ELF-1 (cell line): ENCODE results near the gene CALHM1.
A peak's percentile ranks its signal among the peaks of the same experiment; 100 is the strongest.
"Not testable (repeated sequence)": the region's sequence is repeated elsewhere in the genome, so short reads cannot be mapped to it uniquely, and the experiment has no call there.

Experiments
- DNase-seq: peaks from one replicate; pipeline ENCODE4 v3.0.0-alpha.2; 2016; ENCODE audit warnings: low read depth, low spot score

Gene CALHM1, protein sequence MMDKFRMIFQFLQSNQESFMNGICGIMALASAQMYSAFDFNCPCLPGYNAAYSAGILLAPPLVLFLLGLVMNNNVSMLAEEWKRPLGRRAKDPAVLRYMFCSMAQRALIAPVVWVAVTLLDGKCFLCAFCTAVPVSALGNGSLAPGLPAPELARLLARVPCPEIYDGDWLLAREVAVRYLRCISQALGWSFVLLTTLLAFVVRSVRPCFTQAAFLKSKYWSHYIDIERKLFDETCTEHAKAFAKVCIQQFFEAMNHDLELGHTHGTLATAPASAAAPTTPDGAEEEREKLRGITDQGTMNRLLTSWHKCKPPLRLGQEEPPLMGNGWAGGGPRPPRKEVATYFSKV

DNA sequence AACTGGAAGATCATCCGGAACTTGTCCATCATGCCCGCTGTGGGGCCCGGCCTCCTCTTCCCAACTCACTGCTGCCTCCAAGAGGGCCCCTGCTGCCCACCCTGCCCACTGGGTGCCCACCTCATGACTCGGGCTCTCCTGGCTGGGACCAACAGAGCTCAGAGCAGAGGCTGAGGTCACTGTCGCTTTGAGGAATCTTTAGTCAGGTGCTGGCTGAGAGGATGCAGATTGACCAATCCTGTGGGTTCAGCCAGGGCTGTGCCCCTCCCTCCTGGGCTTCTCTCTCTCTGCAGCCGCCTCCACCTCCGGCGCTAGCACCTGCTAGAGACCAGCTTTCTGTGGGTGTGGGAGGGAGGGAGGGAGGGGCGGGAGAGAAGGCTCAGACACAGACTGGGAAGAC, at the start of gene CALHM1:
Gene CALHM1 (minus strand): TSS at position 181 of the 400 bp plus-strand sequence. CDS start 149 bp downstream, at position 32.
- DNase-seq, result peak; percentile 74

DNA sequence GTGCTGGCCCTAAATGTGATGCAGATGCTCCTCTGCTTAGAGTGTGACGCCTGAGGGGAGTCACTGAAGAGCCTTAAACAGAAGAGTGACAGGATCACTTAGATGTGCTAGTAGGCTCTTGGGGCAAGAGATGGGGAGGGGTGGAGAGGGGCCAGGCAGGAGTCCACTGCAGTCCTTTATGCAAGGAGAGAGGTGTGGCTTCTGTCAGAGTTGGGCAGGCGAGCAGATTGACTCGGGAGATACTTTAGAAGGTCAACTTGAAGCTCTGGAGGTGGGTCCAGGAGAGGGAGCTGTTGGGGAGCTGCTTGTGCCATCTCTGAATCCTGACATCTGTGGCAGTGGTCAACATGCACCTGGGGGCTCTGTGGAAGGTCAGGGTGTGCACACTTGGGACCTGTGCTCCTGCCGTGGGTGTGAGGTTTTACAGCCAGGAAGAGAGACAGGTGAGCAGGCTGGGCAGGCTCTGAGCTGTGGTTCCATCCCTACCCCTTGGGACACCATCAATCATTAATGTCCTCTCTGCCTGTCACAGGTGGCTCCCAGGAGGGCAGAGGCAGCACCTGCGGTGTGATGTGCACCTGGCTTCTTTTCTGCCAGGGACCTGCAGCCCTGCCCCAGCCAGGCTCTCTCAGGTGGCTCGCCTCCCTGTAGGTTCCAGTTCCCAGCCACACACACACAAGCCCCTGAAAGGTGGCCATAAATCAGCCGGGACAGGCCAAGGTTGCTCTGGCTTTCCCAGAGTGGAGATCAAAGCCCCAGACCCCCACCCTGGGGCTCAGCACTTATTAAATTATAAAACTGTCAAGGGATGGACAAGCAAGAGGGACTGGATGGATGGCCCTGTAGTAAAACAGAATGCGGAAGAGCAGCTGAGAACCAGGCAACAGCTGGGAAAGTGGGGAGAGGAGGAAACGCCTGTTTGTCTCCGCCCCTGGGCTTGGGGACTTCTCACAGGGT, 48.8 kb upstream of the CALHM1 start:
- DNase-seq, result peak; percentile 87

DNA sequence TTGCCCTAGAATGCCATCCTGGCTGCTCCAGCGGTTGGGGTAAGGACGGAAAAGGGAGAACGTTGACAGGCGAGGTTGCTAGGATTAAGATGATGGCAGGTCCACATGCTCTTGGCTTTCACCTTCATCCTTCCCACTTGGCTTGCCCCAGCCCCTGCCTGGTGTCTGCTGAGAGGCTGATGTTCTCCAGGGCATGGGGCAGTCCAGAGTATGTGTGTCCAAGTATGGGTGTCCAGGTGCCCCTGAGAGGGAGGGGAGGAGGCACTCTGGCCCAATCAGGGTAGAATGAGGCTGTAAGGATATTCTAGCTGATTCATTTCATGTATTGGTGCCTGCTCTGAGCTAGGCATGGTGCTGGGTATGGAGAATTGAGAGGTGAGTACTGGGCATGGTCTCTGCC, 47.4 kb upstream of the CALHM1 start:
- DNase-seq, result no peak

DNA sequence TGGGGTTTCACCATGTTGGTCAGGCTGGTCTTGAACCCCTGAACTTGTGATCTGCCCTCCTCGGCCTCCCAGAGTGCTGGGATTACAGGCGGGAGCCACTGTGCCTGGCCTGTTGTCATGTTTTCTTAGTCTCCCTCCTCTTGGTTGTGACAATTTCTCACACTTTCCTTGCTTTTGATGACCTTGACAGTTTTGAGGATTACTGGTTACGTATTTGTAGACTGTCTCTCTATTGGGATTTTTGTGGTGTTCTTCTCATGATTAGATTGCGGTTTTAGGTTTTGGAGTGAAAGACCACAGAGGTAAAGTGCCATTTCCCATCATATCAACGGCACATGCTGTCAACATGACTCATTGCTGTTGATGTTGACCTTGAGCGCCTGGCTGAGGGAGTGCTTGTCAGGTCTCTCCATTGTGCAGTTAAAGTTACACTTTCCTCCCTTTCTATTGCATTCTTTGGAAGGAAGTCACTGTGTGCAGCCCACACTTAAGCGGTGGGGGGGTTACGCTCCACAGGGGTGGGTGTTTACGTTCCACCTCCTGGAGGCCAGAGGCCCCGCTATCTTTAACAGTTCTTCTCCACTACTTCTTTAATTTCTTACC, 45.6 kb upstream of the CALHM1 start:
- DNase-seq, result peak; percentile 23

DNA sequence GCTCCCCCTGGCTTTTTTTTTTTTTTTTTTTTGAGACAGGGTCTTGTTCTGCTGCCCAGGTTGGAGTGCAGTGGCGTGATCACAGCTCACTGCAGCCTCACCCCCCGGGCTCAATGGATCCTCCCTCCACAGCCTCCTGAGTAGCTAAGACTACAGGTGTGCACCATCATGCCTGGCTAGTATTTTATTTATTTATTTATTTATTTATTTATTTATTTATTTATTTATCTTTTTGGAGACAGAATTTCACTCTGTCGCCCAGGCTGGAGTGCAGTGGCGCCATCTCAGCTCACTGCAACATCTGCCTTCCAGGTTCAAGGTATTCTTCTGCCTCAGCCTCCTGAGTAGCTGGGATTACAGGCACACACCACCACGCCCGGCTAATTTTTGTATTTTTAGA, 45.1 kb upstream of the CALHM1 start:
- not testable (repeated sequence) for DNase-seq

DNA sequence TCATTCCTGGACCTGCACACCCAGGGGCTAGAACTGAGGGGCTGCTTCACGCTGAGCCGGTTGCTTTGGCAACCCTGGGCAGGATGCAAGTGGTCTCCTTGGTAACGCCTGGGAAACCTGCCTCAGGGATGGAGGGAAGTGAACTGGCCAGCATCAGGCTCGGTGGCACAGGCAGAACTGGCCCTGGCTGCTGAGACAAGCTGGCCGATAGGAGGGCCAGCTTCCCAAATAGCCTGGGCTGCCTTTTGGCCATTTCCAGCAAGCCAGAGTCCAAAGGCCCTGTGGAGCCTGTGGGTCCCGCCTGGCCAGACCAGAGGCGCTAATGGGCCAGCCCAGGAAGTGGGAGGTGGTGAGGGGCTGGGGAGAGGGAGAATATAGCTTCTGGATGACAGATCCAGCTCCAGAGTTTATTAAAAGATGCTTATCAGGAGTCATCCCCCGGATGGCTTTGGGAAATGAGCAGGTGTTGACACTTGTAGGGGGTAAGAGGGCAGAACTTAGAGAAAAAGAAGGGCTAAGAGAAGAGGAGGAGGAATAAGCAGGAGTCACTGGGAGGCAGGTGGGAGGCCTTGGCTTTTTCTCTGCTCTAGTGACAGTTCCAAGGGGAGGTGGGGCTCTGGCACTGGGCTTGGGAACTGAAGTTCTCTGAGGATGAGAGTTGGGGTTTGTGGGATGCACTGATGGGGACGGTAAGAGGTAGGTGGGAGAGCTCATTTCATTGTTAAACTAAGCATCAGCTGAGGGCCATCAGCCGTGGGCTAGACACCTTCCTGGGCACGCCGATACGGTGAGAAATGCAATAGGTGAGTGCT, 44.4 kb upstream of the CALHM1 start:
- peak; percentile 43 for DNase-seq

DNA sequence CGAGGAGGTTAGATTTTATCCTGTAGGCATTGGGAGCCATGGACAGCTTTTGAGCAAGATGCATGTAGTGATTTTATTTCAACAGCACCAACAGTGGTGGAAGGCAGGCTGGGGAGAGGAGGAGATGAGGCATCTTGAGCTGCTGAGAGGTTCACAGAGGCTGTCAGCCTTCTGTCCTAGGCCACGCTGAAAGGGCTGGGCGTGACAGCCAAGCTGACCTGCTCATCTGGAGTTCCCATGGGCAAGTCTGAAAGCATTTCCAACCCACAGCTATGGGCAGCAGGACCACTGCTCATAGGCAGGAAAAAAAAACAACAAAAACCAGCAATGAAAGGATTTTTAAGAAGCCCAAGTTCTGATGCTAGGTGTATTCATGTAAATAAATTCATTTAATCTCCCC, 42.5 kb upstream of the CALHM1 start:
- DNase-seq, result no peak

DNA sequence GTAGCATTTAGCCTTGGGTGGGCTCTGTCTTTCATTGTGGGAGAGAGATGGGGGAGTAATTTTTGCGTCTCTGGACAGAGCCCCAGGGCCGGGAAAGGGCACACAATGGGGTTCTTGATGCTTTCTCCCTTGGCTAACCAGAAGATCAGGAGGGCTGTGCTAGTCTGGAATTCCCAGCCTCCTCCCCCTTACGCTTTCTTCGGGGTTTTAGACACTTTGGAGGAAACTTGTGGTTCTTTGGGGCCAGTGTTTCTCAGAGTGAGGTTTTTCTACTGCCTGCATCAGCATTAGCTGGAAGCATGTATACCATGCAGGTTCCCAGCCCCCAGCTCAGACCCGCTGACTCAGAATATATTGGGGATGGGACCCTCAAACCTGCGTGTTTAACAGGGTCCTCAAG, 41.8 kb upstream of the CALHM1 start:
- DNase-seq, result no peak

DNA sequence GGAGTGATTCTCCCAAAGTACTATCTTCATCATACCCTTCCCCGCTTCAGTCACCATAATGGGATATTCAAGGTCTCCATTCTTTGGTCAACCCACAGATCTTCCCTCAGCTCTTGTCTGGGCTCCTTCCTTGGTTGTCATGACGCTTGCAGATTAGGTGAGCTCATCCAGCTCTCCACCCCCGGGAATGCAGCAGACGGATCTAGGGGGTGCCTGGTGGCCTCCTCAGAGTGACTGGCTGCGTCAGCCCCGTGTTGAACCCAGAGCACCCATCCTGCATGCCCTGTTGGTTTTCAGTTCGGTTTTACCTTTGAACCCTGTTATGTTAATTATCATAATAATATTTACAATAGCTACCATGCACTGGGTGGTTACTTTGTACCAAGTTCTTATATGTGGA, 41.2 kb upstream of the CALHM1 start:
- no peak for DNase-seq

DNA sequence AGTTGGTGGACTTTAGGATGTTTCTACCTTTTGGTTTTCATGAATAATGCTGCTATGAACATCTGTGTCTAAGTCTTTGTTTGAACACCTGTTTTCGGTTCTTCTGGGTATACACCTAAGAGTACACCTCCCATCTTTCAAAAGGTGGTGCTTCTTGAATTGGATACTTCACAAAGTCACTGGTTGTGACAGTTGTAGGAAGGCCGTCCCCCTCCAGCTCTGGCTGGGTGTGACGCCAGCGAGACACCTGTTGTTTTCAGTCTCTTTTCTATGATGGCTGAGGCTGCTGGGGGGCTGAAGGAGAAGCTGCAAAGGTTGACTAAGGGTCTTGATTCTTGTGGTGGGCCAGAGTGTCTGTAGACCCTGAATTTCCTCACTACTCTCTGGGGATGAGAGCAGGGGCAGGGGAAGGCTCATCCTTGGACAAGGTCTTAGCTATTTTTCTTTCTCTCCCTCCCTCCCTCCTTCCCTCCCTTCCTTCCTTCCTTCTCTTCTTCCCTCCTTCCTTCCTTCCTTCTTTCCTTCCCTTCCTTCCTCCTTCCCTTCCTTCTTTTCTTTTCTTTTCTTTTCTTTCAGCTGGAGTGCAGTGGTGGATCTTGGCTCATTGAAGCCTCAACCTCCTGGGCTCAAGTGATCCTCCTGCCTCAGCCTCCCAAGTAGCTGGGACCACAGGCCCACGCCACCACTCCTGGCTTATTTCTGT, 40.4 kb upstream of the CALHM1 start:
- no peak for DNase-seq

DNA sequence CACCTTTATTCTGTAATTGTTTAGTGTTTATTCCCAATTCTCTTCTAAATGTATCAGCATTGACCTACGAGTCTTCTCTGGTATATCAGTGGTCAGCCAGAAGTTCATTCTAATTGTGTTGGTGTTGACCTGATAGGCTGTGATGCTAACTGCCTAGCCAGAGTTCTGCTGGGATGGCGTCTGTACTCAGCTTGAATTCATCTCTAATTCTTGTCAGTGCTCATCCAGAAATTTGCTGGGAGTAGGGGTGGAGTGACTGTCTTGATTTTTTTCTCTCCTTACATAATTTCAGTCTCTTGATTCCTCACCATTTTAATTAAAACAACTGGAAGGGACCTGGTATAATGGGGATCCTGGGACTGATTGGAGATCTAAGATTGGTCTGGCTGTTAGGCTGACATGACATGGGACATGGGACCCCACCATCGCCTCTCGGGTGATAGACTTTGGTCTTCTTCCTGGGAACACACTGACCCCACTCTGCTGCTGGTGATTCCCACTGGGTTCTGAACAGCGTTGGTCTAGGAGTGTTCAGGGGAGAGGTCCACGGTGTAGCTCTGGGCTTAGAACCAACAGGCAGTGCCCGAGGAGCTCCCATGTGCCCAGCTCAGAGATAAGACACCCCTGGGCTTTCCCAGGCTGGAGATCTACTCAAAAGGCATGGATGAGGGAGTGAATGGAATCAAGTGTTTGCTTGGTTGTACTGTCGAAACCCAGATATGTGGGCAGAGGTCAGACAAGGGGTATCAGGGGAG, 38.6 kb upstream of the CALHM1 start:
- no peak for DNase-seq

DNA sequence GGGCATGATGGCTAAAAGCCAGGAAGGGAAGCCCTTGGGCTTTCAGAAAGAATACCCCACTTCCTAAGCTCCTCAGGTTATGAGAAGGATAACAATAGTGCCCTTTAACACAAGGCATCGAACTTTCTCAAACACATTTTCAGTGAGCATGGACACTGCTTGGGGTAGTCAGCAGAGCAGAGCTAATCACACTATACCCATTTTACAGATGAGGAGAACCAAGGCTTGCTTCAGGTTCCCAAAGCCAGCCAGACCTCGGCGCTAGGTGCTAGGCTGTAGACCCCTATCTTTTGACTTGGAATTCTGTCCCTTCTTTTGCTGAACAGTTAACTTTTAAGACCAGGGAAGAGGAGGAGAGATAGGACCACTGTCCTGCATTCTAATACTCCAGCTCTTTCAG, 36.6 kb upstream of the CALHM1 start:
- DNase-seq, result no peak

DNA sequence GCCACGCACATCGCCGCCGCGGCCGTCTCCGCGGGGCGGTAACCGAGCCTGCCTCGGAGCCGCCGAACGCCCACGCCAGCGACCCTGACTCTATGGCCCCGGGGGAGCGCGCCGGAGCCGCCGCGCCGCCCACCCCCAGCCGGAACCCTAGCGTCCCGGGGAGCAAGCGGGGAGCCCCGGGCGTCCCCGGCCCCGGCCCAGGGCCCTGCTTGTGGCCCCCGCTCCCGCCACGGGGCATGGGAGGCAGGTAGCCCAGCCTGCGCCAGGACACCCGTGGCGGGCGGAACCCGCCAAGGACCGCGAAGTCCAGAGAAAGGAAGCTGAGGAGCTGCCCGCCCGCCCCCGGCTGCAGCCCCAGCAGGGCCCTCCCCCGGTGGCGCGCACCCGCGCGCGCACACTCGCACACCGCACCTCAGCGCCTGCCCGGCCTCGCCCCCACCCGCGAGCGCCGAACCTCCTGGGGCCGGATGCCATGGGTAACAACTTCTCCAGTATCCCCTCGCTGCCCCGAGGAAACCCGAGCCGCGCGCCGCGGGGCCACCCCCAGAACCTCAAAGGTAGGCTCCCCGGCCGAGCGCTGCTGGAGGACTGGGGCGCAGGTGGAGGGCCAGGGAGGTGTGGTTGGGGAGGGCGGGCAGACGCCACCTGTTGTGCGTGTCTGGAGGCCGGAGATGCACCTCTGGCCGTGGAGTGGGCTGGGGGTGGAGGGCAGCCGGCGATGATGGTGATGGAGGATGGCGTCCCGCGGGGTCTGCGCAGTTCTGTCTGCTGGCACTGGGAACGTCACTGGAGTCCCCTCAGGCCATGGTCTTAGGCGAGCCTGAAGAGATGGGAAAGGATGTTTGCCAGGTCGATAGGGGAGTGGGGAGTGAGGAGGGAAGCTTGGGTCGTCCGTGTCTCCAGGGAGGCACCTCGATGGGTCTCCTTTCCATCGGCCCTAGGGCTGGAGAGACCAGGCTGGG, 35.5 kb upstream of the CALHM1 start:
- peak; percentile 42 for DNase-seq

DNA sequence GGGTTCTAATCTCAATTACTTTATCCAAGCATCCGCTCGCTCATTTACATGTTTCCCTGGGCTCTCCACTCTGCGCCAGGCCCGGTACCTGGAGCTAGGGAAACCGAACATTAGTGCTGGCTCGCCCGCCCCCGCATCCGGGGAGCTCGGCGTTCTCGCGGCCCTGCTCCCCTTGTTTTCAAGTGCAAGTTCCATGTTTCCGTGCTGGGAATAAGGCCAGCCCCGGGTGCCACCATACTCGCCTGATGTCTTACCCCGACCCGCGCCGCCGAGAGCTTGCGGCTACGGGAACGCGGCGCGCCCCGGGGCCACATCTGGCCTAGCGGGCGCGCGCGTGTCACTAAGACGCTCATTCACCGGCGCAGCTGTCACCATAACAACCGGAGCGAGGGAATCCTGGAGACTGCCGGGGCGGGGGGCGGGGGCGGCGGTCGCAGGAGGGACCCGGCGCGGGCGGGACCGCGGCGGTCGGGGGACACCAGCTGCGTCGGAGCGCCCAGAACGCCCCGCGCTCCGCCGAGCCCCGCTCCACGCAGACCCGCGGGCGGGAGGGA, 34.7 kb upstream of the CALHM1 start, which contains the start of gene NEURL1:
Gene NEURL1 (plus strand): TSS at position 344 of the 554 bp plus-strand sequence. CDS start 683 bp downstream, outside the sequence.
- DNase-seq, result peak; percentile 52

DNA sequence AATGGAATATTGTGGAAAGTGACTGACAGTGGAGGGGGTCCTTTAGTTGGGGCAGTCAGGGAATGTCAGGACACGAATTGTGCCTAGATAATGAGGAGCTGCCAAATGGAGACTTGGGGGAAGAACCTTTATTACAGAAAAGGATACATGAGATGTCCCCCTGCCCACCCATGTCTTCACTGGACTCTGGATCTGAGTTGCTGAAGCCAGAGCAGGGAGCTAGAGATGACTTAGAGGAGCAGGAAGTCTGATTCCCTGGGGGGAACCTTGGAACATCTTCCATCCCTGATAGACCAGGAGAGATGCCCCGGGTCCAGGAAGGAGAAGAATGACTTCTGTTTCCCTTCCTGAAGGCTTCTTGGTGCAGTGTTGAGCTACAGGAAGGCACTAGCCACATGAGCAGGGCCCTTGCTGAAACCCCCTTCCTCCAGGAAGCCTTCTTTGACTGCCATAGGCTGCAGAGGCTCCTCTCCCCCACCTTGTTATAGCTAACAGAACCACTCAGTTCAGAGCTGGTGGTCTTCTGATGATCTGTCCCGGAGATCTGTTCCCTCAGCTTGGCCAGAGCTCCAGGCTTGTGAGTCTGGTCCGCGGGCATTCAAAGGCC, 34.1 kb upstream of the CALHM1 start:
- DNase-seq, result peak; percentile 21

DNA sequence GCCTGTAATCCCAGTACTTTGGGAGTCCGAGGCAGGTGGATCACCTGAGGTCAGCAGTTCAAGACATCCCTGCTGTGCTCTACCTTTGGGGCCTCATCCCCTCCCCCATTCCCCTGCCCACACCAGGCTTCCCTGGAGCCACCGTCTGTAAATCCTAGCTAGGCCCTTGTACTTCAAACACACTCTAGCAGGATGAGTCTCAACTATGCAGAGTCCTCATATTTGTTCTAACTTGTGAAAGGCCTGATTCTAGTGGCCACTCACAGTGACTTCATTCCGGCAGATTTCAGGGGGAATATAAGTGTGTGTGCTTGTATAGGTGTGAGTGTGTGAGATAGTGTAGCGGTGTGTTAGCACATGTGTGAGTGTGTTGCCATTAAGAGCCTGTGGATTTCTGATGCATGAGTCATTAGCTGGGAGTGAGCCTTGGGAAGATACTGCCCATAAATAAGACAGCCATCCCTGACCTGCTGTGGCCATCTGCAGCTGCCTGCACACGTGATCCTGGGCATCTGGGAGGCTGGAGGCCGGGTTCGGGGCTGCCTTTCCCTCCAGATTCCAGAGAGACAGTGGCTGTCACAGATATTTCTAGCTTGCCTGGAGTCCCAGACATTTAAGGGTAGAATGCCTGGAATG, 33.1 kb upstream of the CALHM1 start:
- peak; percentile 87 for DNase-seq

DNA sequence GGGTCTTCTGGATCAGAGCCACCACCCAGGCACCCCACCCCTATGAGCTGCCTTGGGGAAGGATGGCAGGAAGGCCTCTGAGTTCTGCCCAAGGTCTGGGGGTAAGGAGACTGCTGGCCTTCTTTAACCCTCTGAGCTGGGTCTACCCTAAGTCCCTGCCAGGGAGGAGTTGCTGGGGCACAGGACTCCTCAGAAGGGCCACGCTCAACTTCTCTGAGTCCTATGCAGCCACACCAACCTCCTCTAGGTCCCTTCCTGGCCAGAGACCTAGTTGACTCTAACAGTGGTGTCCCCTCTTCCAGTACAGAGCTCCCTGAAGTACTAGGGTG, 32.2 kb upstream of the CALHM1 start:
- no peak for DNase-seq

DNA sequence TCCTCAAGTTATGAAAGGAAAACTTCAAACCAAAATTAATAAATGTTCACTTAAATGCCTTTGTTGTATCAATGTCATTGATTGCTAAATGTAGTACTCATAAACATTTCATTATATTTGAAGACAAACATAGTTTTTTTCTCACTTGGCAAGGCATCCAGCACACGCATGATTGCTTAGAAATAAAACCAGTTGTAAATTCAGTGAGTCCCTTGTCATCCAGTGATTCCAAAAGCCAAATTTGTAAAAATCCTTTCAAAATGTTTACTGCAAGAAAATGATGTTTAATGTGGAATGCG, 28.7 kb upstream of the CALHM1 start:
- no peak for DNase-seq
